Activated CD4-positive, alpha-beta T cell treated with anti-CD3 and anti-CD28 coated beads for 48 hours (primary cell): ENCODE data around the gene ULK2.
"Not testable (repeated sequence)": the region's sequence is repeated elsewhere in the genome, so short reads cannot be mapped to it uniquely, and the experiment has no call there.

Experiments
- DNase-seq: peaks from one replicate; pipeline ENCODE4 v3.0.0-alpha.2; 2020

Gene ULK2

GRCh38 chr17:19860647-19861177 lies 7.0 kb downstream of the ULK2 start:
- not testable (repeated sequence) for DNase-seq

- DNase-seq = no peak
These were observed 10.1 kb downstream of the ULK2 start for GRCh38 chr17:19857640-19858039.

DNA sequence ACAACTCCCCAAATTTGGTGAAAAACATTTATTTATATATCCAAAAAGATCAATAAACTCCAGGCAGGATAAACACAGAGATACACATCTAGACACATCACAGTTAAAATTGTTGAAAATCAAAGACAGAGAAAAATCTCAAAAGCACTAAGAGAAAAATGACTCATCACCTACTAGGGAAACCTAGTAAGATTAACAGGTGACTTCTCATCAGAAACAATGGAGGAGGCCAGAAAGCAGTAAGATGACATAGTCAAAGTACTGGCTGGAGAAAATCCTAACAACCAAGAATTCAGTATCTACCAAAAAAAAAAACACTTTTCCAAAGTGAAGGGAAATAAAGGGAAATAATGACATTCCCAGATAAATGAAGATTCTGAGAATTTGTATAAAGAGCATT lies 33.8 kb downstream of the ULK2 start:
- DNase-seq = no peak

DNA sequence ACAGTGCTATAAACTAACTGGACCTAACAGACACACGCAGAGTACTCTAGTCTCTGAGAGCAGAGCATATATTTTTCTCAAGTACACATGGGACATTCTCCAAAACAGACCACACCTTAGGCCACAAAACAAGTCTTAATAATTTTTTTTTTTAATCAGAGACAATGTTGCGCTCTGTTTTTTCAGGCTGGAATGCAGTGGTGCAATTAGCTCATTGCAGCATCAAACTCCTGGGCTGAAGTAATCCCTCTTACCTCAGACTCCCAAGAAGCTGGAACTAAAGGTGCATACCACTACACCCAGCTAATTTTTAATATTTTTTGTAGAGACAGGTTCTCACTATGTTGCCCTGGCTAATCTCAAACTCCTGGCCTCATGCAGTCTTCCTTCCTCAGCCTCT lies 37.7 kb downstream of the ULK2 start:
- no peak for DNase-seq

DNA sequence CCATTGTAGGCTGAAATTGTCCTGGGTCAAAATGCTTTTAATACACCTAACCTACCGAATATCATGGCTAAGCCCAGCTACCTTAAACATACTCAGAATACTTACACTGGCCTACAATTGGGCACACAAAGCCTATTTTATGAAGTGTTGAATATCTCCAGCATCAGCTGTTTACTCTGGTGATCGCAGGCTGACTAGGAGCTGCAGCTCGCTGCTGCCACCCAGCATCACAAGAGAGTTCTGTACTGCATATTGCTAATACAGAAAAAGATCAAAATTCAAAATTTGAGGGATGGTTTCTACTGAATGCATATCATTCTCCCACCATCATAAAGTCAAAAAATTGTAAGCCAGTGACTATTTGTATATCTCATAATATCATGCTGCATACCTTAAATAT lies 55.3 kb downstream of the ULK2 start:
- no peak for DNase-seq

DNA sequence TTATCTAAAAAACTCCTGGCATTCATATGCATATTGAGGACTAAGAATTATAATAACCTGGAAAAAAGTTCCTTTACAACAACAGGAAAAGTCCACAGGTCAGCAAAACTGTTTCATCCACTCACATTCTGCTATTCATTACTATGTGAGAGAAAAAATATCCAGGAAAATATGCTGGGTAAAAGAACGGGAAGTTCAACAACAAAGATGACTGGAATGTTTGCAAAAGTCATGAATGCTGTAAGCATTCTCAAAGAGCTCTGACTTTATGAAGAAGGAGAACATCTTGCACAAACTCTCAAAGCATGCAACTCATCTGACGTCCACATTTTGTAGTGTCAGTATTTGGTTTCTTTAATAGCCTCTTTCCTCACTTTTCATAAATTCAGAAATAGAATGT lies 62.7 kb downstream of the ULK2 start:
- DNase-seq = no peak

DNA sequence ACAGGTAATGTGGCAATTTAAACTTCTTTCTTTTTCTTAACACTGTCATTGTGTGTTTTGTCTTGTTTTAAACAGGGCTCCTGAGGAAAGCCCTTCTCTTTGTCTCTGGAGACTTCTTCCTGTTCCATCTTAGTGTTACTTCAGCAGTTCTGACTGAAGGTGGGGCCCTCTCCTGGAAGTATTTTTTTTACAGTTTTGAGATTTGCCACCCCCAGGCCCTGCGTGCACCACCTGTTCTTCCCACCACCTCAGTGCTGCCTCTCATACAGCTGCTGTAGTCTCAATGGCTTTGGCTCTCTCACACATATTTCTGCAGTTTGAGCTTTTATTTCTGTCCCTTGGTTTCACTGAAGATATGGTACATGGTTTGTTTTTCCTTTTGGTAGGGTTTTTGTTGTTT lies 67.2 kb downstream of the ULK2 start:
- no peak for DNase-seq

- no peak for DNase-seq
These were observed 67.9 kb downstream of the ULK2 start for GRCh38 chr17:19799796-19800195.

DNA sequence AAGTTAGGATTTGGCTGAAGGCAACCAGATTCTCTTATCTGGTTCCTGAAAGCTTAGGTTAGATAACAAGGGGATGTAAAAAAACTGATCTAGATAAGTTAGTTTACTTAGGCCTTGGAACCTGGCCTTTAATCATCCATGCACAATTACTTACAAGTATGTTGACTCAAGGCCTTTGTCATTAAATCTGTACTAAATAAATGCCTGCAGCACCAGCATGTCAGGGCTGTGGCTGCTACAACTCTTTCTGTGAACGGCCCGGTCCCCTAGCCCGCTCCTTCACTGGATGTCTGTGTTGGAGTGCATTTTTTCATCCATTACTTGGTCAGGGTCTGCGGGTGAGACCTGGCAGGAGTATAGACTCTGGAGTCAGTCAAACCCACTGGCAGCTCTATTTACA lies 71.3 kb downstream of the ULK2 start:
- no peak for DNase-seq

DNA sequence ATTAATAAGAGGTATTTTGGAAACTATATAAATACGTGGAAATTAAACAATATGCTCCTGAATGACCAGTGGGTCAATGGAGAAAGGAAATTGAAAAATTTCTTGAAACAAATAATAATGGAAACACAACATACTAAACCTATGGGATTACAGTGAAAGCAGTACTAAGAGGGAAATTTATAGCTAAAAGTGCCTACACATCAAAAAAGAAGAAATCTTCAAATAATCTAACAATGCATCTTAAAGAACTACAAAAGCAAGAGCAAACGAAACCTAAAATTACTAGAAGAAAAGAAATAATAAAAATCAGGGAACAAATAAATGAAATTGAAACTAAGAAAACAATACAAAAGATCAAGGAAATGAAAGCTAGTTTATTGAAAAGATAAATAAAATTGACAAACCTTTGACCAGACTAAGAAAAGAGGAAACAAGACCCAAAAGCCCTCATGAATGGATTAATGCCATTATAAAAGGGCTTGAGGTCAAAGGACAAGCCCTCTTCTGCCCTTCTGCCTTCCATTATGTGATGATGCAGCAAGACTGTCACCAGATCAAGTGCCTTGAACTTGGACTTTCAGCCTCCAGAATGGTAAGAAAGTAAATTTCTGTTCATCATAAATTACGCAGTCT lies 75.7 kb downstream of the ULK2 start:
- no peak for DNase-seq

- DNase-seq = peak; percentile 50
These were observed 79.9 kb downstream of the ULK2 start for GRCh38 chr17:19787733-19788357.

- DNase-seq = no peak
These were observed 81.9 kb downstream of the ULK2 start for GRCh38 chr17:19785854-19786253.

GRCh38 chr17:19781488-19782458 lies 86.0 kb downstream of the ULK2 start:
- no peak for DNase-seq

DNA sequence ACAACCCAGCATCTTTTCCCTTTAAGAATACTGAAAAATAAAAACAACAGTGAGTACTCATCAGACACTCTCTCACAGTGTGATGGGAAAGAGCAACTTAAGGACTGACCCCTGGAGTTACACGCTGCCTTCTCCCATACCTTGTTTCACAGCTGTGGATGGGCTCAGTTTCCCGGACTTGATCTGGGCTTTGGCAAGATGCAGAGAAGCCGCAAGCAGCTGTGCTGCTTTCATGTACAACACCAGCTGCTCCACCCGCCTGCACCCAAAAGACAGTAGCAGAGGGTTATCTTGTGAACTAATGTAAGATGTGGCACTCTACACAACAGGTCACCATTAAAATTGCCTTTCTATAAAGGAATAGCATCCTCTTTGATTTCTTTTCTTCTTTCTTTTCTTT lies 86.9 kb downstream of the ULK2 start:
- DNase-seq = no peak

DNA sequence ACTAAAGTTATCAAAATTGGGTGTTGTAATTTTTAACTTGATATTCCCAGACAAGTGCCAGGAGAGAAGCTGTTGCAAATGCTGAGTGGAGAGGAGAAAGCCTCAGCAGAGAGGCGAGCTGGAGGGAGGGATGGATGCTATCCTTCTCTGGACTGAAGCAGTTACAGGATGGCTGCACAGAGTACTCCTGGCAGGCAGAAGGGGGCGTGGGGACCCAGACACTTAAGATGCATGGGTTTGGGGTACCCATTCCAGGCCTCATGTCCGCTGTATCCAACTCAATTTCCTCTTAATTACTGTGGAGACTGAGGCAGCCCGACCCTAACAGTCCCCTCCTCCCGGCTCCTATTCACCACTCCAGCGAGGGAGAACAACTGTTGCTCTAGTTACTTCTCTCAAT lies 94.2 kb downstream of the ULK2 start:
- DNase-seq = no peak

DNA sequence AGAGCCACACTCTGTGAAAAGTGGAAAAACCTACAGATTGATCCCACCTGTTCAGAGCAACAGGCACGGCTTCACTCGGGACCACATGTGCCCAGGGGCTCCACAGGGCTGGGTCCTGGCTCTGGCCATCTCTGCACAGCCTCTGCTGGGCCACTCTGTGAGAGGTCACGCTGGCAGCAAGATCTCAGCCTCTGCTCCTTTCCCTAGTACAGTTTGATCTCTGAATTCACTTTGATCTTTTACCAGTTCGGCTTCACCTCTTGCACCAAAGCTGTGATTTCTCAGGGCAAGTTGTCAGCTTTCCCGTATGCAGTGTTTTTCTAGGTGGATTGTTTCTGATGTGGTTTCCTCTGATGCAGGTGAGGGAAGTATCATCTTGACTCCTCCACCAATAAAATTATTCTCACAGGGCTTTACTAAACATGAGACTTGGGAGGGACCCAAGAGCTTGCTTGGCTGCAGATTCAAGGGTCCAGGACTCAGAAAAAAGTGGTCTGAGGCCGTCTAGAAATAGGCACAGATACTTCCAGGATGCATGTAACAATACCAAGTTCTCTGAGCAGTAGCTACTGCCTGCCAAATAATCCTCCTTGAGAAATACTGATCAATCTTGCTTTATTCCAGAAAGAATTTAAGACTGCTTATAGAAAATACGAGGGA lies 95.6 kb downstream of the ULK2 start:
- no peak for DNase-seq

DNA sequence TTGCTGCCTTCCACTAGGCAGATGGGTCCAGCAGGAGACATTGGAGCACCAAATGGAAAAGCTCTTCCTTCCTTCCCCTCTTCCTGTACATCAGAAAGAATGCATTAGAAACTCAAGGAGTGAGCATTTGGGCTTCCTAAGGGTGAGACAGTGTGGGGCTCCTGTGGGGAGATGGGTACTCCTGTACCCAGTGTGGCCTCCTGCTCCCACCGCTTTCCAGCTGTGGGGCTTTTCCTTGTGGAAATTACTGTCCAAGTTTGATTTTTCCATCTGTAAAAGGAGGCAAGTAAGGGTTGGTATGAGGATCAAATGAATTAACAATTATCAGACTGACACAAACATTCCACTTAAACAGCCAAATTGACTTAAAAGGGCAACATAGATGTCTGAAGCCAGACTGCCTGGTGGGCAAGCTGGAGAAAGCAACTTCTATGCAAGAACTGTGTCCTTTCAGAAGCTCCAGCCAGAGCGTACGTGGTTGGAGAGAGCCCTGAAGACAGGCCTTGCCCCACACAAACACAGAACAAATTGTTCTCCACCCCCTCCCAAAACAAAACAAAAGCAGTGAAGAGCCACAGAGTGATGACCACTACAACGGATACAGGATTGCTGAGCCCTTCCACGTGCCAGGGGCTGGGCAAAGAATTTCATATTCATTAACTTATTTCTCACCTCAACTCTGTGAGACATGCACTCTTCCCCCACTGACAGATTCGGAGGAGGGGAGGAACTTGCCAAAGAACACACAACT lies 96.6 kb downstream of the ULK2 start:
- DNase-seq = no peak

DNA sequence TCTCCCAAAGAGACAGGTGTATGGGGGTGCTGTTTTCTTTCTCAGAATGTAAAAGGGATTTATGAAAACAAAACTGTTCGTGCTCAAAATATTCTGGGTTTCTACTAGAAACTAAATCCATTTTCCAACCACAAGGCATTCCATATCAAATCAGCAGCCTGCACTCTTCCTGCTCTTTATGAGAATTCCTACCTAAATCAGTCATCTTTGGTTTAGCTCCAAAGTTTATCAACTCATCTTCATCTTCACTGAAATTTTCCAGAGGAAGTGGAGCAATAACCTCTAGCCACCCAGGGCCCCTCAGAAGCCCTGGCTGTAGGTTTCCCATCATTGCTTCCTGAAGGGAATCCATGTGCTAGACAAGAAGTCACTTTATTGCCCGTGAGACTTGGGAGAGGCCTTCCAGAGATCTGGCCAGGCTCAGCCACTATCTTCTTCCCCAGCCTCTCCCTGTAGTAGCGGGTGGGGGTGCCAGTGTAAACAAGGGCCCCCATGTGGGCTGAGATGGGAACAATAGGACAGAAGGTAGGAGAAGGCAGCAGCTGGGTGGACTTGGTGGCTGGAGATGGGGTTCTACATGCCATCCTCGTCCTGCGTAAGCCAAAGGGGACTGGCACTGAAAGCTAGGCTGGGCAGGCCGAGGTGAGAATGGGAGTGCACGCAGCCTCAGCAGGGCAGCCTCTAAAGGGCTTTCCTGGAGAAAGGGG lies 97.6 kb downstream of the ULK2 start:
- DNase-seq = no peak

DNA sequence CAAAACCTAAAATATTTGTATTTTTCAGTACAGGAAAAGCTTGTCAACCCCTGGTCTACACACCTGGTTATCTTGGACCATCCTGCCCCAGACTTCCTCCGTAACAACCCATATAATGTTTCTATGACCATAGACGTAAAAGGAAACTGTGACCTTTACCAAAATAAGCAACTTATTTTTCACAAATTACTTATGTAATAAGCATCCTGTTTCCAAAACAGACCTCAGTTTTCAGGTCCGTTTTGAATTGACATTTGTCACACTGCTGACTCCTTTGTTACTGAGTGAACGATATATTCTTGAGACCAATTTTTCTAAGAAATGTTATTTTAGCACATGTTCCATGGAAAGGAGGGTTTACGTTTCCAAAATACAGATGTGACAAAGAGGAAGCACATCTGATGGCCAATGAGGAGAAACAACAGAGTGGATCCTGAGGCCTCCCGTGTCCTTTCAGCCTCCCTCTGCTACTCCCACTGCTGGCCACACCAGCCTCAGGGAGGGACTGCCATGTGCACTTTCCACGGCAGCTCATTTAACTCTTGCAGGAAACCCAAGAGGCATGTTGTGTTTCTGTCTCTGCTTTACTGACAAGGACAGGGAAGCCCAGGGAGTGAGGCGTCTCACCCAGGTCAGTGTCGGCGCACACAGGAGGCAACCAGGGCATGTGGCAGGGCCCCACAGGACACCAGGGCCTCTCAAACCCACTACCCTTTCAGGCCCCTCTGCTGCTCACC lies 99.5 kb downstream of the ULK2 start:
- no peak for DNase-seq

DNA sequence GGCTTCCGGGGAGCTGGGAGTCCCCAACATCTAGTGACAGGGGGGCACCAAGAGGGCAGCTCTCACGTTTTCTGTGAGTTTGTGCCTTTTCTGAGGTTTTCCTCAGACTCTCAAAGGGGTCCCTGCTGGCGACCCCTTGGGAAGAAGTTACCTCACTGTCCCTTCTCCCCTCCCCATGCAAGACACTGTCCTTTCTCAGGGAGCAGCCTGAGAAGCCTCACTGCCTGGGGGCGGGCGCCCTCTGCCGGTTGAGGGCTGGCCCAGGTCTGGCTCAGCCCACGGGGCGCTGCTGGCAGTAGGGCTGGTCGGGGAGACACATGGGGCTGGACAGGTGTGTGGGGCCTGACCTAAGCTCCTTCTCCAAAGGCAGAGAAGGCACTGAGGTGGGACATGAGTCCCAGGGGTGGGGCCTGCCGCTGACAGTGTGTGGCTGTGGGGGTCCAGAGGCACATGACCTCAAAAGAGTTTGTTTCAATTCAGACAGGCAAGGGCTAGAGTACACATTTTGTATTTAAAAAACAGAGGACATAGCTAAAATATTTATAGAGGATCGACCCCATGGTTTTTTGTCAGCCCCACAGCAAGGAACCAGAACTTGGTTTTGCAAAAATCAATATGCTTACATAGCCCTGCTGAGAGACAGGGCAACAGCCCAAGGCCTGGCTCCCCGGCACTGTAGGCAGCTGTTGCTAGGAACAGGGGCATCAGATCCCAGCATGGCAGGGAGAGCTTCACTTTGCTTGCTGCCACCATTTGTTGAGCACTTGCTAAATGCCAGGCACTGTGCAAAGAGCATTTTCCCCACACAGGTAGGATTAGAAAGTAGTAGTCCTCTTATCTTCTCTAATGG lies 101.1 kb downstream of the ULK2 start:
- peak; percentile 87 for DNase-seq
